GM12891 (cell line): ENCODE data around the gene PPP2R5D.

ENCODE experiments used
- DNase-seq: peaks from one replicate; pipeline ENCODE4 v3.0.0; 2011; ENCODE audit warnings: low spot score; ENCODE audit not compliant: insufficient read length
- FAIRE-seq: peaks from 2 replicates; lab custom pipeline; 2011; peaks lifted over from hg19 to GRCh38; lab: Jason Lieb, UNC
- PAX5 ChIP-seq: IDR thresholded peaks from 2 replicates; pipeline ENCODE4 v1.6.1; 2011; ENCODE audit warnings: low read length, moderate library complexity, mild to moderate bottlenecking; ENCODE audit not compliant: insufficient read depth, severe bottlenecking
- POLR2A ChIP-seq: IDR thresholded peaks from 2 replicates; pipeline ENCODE4 v1.6.1; 2011; ENCODE audit warnings: low read depth, low read length, control low read depth
- POLR2AphosphoS5 ChIP-seq: IDR thresholded peaks from 2 replicates; pipeline ENCODE4 v1.6.1; 2011; ENCODE audit warnings: low read depth, low read length, control low read depth
- POU2F2 ChIP-seq: IDR thresholded peaks from 2 replicates; pipeline ENCODE4 v1.6.1; 2011; ENCODE audit warnings: low read depth, mild to moderate bottlenecking, control low read depth, low read length, moderate library complexity
- SPI1 ChIP-seq: IDR thresholded peaks from 2 replicates; pipeline ENCODE4 v1.6.1; 2011; ENCODE audit warnings: low read depth, low read length, control low read depth
- TAF1 ChIP-seq: IDR thresholded peaks from 2 replicates; pipeline ENCODE4 v1.6.1; 2011; ENCODE audit warnings: low read depth, low read length, control low read depth

Gene PPP2R5D

DNA sequence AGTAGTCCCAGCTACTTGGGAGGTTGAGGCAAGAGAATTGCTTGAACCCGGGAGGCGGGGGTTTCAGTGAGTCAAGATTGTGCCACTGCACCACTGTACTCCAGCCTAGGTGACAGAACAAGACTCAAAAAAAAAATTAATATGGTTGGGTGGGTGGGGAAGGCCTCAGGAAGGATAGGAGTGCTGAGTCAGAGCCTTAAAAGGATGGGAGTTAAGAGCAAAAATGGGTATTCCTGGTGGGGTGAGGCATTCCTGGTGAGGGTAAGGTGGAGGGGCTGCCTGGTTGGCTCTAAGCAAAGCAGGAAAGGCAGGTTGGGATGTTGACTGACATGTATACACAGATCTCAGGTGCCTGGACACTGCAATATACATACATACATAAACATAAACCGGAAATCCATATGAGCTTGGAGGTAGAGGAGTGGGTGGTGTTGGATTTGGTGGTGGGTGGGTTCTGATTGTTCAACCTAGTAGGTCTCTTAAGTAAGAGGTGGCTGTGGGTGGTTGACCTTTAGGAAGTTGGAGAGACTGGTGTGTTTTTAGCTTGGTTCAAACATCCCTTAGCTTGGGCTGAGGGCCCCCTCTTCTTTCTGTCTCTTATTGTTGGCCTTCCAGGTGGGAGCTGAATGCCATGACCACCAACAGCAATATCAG, 35.8 kb downstream of the PPP2R5D start:
- DNase-seq (no peak), FAIRE-seq (no peak)
- TF ChIP-seq SPI1 (no peak), POU2F2 (no peak), PAX5 (no peak), POLR2A (no peak), TAF1 (no peak), POLR2AphosphoS5 (no peak)

DNA sequence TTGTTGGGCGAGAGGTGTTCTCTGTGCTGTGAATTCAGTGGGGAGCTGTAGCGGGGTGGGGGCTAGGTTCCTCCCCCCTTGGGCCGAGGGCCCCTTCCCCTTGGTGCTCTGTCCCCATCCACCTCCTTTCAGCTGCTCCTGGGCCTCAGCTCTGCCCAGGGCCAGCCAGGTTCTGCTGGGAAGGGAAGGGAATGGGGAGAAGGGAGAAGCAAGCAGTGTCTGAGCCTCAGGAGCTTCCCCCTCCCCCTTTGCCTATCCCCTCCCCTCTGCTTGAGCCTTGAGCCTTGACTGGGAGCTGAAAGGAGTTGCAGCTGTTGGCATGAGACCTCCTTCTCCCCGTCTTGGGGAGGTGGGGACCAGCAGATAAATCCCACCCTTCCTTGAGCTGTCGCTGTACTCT, 36.5 kb downstream of the PPP2R5D start:
- FAIRE-seq (no peak), DNase-seq (no peak)

DNA sequence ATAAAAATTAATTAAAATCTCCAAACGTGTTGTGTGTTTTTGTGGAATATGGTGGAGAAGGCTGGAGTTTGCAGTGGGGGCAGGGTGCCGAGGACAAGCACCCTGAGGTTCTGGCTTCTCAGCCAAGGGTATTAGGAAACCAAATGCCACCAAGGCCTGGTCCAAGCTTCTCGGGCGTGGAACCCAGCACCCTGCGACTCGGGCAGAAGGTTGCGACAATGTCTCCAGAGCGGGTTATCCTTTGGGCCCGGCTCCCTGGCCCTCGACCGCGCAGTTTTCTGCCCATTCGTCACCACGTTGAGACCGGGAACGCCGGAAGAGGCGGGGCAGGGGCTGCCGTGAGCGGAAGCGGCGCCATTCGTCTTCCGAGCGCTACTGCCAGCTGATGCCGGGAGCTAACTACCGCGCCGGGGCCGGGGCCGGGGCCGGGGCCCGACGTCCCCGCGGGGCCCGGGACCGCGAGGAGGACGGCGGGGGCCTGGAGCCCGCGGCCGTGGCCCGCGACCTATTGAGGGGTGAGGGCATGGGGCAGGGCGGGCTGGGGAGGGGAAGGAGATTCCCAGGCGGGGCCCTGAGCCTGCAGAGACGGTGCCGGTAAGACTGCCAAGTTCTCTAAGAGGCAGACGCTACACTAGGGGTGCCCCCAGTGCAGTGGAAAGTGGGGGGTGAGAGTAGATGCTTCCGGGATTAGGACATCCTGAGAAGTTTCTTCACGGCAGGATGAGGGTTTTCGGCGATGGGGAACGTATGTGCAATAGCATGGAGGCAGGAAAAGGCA, 37.1 kb downstream of the PPP2R5D start, which contains the start of gene RRP36:
Gene RRP36, plus strand, starts transcription at position 354 of the 778 bp plus-strand sequence. Its CDS starts 32 bp downstream, at position 386.
- FAIRE-seq (peak; percentile 87), DNase-seq (peak; percentile 85)
- TF ChIP-seq PAX5 = no peak
- peak; percentile 41; the same call in 1 of the 2 replicates for TF ChIP-seq TAF1
- TF ChIP-seq POU2F2 = no peak
- peak; percentile 71 for TF ChIP-seq POLR2AphosphoS5
- TF ChIP-seq POLR2A = peak; percentile 83
- TF ChIP-seq SPI1 = 0 out of 2 replicates have a peak, but pooled peaks have one; percentile 12

More for the DNA sequence above, 36.5 kb downstream of the PPP2R5D start:
- TF ChIP-seq POU2F2 = no peak

DNA sequence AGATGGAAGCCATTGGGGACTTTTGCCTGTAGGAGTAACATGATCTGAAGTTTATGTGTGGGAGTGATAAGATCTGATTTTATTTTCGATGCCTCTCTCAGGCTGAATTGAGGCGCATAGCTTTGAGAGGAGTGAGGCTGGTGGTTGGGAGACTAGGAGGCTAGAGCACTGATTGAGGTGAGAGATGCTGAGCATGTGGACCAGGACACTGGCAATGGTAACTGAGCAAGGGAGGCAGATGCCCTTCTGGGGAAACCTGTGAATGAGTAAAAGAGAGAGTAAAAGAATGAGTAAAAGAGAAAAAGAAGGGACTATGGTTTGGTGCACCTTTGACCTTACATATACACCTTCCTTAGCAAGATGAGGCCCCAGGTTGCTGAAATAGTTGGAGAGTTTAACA, 40.1 kb downstream of the PPP2R5D start:
- no peak for FAIRE-seq
- DNase-seq = no peak
- TF ChIP-seq POLR2AphosphoS5 = no peak
- TF ChIP-seq SPI1 = no peak
- no peak for TF ChIP-seq POU2F2
- TF ChIP-seq POLR2A = no peak
- TF ChIP-seq TAF1 = no peak
- no peak for TF ChIP-seq PAX5

DNA sequence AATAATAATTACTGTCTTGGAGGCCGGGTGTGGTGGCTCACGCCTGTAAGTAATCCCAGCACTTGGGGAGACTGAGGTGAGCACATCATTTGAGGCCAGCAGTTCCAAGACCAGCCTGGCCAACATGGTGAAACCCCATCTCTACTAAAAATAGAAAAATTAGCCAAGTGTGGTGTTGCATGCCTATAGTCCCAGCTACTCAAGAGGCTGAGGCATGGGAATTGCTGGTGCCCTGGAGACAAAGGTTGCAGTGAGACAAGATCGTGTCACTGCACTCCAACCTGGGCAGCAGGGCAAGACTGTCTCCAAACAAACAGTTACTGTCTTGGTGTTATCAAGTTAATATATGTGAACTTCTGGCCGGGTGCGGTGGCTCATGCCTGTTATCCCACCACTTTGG, 42.0 kb downstream of the PPP2R5D start:
- no peak for FAIRE-seq
- no peak for DNase-seq
- TF ChIP-seq TAF1 (no peak), POU2F2 (no peak)

DNA sequence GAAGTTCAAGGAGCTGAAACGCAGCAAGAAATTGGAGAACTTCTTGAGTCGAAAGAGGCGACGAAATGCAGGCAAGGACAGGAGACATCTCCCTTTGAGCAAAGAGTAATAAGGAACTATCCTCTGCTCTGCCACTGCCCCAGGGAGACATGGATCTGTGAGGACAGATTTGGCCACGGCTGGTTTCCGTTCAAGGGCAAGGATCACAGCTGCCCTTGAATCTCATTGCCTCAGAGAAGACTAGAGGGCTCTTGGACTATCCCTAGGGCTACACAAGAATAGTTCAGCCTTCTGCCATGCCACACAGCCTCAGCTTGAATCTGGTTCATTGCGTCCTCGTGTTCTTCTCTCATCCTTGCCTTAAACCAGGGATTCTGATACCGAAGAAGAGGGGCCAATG, 44.8 kb downstream of the PPP2R5D start:
- DNase-seq = no peak
- FAIRE-seq = no peak
- TF ChIP-seq TAF1 (no peak), POLR2A (no peak), POU2F2 (no peak), PAX5 (no peak), SPI1 (no peak), POLR2AphosphoS5 (no peak)

DNA sequence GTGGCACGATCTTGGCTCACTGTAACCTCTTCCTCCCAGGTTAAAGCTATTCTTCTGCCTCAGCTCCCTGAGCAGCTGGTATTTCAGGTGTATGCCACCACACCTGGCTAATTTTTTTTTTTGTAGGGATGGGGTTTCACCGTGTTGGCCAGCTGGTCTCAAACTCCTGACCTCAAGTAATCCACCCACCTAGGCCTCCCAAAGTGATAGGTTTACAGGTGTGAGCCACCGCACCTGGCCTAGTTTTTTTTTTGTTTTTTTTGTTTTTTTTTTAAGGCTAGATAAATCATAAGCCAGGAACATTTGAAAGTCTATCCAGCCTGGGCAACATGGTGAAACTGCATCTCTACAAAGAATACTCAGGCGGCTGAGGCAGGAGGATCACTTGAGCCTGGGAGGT, 48.0 kb downstream of the PPP2R5D start:
- no peak for TF ChIP-seq TAF1
- no peak for TF ChIP-seq SPI1
- TF ChIP-seq PAX5 = no peak
- no peak for TF ChIP-seq POLR2A
- no peak for TF ChIP-seq POLR2AphosphoS5
- TF ChIP-seq POU2F2 = no peak
- DNase-seq (no peak), FAIRE-seq (no peak)

DNA sequence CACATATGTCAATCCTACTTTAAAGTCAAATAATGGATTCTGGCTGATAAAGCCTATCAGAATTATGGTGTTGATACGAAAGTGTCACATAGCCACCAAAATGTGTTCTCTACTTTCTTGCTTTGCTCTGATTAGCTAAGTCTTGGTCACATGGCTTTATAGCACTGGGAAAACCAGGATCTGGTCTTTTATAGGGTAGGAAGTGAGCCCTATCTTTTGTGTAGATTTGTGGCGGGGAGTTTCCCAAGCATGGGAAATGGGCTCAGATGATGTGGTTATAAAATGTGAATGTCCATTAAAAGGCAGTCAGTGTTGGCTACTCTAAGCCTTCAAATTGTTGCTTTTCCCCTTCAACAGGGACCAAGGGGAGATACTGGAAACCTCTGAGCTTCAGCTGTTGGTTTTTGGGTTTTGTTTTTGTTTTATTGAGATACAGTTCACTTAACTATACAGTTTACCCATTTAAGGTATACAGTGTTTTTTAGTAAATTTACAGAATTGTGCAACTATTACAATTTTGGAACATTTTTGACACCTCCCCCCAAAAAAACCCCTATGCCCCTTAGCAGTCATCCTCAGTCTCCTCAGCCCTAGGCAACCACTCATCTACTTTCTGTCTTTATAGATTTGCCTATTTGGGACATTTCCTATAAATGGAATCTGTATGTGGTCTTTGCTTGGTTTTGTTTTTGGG, 49.3 kb downstream of the PPP2R5D start:
- DNase-seq = no peak
- no peak for FAIRE-seq
- TF ChIP-seq POU2F2 (no peak), SPI1 (no peak), POLR2AphosphoS5 (no peak), TAF1 (no peak), POLR2A (no peak), PAX5 (no peak)

DNA sequence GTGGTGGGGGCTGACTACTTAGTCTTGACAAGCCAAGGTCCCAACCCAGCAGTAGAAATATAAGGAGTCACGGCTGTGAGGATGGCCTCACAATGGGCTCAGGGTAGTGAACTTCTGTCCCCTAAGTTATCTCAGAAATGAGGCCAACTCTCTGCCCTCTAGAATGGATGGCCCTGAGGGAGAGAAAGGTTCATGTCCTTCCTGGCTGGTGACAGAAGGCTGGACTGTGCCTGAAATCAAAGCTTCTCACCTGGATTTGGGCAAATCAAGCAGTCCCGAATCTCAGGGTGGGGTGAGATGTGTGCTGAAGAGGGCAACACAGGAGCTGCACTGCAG, 49.8 kb downstream of the PPP2R5D start:
- FAIRE-seq (no peak), DNase-seq (no peak)
- TF ChIP-seq TAF1 (no peak), POLR2A (no peak), POLR2AphosphoS5 (no peak), POU2F2 (no peak), PAX5 (no peak), SPI1 (no peak)
